UCSD-AML1 (cell line): ENCODE data around the gene MTA1.

ENCODE experiments used
- DNase-seq: peaks from one replicate; lab custom pipeline; 2025; ENCODE audit not compliant: unreplicated experiment; lab: John Stamatoyannopoulos, UW

The MTA1 gene

DNA sequence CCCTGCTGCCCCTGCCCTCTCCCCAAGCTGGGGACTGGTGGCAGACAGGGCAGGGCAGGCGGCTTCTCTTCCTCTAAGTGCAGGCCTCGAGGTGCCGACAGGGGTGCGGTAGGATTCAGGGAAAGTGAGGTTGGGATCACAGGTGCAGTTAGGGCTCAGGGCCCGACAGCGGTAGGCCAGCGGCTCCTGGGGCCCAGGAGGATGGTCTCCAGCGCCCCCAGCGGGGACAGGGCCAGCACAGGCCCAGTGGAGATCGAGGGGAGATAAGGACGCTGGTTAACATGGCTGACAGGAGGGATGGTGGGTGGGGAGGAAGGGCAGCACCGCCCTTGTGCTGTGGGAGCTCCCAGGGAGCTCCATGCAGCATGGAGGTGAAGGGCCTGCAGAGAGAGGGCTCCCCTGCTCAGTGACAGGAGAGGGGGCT is 66.1 kb downstream of the MTA1 start:
- DNase-seq, result peak; percentile 25

DNA sequence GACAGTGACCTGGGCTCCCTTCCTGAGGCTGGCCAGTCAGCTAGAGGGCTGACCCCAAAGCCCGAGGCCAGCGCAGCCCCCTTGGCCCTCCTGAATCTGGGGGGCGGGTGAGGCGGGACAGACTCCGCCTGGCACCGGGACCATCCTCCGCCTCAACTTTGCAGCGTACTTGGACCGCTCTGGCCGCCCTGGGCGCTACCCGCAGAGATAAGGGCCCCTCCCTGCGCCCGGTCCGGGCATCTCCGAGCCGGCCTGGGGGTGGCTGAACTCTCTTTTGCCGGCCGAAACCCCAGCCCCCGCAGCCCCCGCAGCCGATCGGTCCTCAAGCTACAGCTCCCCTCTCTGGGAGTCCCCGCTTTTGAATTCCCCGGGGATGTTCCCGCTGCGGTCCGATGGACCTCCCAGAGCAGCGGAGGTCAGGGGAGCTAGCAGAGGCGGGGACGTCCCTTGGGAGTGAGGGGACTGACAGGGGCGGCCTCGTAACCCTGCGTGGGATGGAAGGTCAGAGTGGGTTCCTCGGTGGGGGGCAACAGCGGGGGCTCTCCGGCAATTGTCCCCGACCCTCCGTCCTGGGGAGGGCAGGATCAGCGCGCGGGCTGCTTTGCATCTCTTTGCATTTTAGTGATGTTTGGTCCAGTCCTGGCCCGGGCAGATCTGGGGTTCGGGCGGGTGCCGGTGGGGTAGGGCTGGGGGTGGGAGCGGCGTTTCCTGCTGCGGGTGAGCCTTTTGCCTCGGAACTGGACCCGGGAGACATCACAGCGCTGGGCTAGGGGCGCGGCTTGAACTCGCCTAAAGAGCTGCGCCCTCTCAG is 66.7 kb downstream of the MTA1 start, which contains the start of gene CRIP1:
TSS of gene CRIP1 (plus strand) at position 724 of the 811 bp plus-strand sequence. CDS start 374 bp downstream, outside the sequence.
- no peak for DNase-seq

- DNase-seq, result no peak
These were observed 67.4 kb downstream of the MTA1 start for GRCh38 chr14:105486974-105487448.

- DNase-seq, result no peak
These were observed 67.9 kb downstream of the MTA1 start for GRCh38 chr14:105487449-105487985.

DNA sequence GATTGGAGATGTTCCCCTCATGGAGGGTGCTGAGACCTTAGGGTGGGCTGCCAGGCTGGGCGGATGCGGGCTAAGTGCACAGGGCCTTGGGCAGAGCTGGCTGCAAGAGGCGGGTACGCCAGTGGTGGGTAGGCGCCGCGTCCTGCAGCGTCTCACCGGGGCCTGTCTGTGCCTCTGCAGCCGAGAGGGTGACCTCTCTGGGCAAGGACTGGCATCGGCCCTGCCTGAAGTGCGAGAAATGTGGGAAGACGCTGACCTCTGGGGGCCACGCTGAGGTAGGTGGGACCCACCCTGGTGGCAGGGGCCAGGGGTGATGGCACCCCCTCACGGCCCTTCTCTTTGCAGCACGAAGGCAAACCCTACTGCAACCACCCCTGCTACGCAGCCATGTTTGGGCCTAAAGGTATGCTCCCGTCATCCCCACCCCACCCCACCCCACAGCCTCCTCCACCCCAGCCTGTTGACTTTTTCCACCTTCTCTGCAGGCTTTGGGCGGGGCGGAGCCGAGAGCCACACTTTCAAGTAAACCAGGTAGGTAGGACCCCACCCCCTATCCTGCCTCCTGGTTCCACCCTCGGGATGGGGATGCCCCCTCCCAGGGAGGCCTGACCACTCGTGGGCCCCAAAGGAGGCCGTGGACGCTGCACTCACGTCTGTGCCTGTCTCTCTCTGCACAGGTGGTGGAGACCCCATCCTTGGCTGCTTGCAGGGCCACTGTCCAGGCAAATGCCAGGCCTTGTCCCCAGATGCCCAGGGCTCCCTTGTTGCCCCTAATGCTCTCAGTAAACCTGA is 68.6 kb downstream of the MTA1 start:
- no peak for DNase-seq

DNA sequence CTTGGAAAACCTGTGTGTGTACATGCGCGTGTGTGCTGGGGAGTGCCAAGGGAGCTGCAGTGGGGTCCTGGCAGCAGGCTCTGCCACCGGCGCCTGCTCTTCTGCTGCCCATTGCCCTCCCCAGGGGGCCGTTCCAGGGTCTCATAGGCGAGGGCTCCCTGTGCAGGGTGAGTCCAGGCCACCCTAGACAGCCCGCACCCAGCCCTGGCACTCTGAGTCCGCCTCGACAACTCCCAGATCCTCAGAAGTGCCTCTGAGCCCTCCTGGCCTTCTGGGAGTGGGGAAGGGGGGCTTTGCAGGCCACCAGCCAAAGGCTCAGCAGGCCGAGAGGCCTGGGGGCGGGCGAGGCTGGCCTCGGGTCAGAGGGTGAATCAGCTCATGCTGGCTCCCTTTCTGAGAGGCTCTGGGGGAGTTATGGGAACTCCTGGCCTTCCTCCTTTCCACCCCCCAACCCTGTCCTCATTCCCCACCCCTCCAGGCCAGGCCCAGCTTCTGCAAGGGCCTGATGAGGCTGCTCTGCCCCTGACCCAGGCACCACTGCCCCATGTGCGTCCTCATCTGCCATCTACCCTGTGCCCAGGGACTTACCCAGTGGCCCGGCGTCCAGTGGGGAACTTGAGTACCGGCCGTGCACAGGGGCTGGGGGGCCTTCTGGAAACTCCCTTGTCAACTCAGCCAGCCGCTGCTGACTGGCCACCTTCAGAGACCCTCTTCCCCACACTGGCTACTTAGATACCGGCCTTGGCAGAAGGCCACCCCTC is 69.3 kb downstream of the MTA1 start:
- no peak for DNase-seq

DNA sequence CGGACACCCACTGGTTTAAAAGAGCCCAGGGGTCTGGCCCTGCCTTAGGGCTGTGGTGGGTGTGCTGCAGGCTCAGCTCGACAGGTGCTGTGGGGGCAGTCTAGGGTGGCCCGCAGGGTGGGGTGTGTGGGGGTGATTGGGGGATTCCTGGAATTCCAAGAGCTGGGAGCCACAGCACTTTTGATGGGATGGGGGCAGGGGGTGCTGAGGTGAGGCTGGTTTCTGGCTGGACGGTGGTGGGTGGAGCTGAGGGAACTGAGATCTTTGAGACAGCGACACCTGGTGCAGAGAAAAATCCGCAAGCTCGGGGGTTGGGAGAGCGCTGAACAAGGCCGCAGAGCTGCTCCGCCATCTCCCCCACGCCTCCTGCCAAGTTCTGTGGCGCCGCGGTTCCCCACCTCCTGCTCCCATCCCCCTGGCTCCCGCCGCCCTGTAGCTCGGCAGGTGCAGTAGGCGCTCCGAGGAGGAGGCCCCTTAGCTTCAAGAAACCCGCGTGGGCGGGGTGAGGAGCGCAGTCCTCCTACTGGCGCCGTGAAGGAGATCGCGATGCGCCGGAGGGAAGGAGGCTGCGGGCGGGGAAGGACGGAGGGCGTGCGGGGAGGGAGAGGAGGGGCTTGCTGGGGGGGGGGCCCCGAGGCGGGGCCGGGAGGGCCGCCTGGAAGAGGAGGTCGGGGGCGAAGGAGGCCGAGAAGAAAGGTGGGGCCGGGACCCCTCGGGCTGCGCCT is 70.1 kb downstream of the MTA1 start:
- DNase-seq, result peak; percentile 81

DNA sequence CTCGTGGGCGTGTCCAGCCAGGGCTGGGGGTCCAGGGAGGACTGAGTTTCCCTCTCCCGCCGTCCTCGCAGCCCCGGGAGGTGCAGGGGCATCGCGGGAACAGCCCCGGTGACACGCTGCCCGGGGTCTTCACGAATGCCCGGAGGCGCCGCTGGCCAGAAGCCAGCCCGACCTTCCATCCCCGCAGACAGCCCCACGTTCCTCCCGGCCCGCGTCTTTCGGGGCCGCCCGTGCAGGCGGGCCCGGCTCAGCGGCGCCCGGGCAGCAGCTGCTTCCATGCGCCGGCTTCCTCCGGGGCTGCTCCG is 70.6 kb downstream of the MTA1 start:
- DNase-seq, result no peak

DNA sequence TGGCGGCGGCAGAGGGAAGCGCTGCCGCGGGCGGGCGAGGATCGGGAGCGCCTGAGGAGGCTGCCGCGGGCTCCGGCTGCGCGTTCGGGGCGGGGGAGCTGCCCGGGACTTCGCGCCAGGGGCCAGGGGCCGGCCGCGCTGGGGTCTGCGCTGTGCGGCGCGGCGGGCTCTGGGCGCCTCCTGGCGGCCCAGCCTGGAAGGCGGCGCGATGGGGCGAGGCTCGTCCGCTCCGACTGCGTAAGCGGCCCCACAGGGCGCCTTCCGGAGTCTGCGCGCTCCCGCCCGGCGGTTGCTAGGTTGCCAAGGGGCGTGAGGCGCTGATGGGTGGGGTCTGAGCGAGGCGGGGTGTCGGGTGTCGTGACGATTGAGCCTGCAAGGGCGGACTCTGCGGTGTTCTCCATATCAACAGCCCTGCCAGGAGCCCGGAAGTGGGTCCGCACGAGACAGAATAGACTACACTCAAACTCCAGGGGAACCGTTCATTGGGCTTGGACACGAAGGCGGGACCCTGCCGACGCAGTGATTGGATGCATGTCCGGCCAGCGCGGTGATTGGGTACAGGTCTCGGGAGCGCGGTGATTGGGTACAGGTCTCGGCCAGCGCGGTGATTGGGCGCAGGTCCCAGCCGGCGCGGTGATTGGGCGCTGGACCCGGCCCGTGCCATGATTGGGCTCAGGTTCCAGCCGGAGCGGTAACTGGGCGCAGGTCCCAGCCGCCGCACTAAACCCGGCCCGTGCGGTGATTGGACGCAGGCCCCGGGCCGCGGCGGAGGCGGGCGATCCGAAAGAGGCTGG is 71.1 kb downstream of the MTA1 start, which contains the start of gene TEDC1:
TSS of gene TEDC1 (plus strand) at position 675 of the 794 bp plus-strand sequence. CDS start 130 bp downstream, outside the sequence.
- peak; percentile 100 for DNase-seq

- DNase-seq, result peak; percentile 78
These were observed 71.8 kb downstream of the MTA1 start for GRCh38 chr14:105491366-105491973.

GRCh38 chr14:105492031-105492970 is 72.7 kb downstream of the MTA1 start:
- no peak for DNase-seq

DNA sequence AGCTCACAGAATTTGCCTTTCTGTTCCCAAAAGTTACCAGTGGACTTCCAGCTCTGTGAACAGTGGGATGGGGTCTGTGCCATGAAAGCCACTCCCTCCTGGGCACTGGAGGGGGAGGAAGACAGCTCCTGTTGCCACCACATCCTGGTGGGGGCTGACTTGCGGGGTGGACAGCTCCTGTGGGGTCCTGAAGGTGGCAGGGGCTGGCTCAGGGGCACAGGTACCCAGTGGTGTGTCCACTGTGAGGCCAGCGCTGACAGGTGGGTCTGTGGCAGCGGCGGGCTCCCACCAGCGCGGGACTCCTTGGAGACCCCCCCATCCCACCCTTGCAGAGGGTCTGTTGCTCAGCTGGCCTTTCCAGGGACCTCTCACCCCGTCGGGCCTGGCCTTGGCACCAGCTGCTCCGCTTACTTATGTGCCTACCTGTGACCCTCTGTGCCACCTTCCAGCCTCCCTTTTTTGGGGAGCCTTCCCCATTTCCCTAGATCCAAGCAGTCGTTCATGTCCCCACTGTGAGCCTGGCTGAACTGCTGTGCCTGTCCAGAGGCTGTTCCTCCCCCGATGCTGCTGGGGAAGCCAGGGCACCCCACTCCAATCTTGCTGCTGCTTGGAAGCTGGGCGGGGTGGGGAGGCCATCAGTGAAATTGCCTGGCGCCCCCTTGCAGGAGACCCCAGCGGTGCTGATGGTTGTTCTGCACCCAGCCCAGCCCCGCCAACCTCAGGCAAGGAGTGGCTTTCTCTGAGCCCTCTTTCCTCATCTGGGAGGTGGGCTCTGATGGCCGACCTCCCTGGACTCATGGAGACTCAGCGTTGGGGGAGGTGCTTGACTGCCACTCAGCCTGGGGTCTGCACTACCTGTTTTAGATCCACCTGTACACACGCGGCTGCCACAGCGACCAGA is 73.6 kb downstream of the MTA1 start:
- no peak for DNase-seq

GRCh38 chr14:105493921-105494605 is 74.4 kb downstream of the MTA1 start:
- no peak for DNase-seq

- no peak for DNase-seq
These were observed 74.9 kb downstream of the MTA1 start for GRCh38 chr14:105494606-105494929.

GRCh38 chr14:105495101-105495989 is 75.7 kb downstream of the MTA1 start:
- DNase-seq, result no peak
